Peyer's patch (tissue), 4 donors: ENCODE measurements around the gene TTLL8. TPM values are rescaled to one million over a fixed set of nuclear protein-coding genes. Genes with fewer than 3 reads are reported as not detected.
A peak's percentile ranks its signal among the peaks of the same experiment; 100 is the strongest.

Experiments
- DNase-seq, 3 donors: peaks; one replicate each; pipeline ENCODE4 v3.0.0-alpha.2; 2017 to 2019
- H3K27ac ChIP-seq, 4 donors: fragments of 200-600 bp; sonication (generic); one replicate each; pipeline ENCODE4 v1.5.1; 2016 to 2019
- H3K27me3 ChIP-seq, 2 donors: fragments of 200-600 bp; sonication (generic); one replicate each; pipeline ENCODE4 v1.5.1; 2019
- H3K36me3 ChIP-seq, 3 donors: fragments of 200-600 bp; sonication (generic); one replicate each; pipeline ENCODE4 v1.5.1; 2016 to 2019
- H3K4me1 ChIP-seq, 4 donors: fragments of 200-600 bp; sonication (generic); one replicate each; pipeline ENCODE4 v1.5.1; 2016 to 2019
- H3K4me3 ChIP-seq, 4 donors: fragments of 200-600 bp; sonication (generic); 1 replicate in 3 of 4; 2 replicates in 1 of 4; pipeline ENCODE4 v1.5.1; 2016 to 2019; ENCODE audit warnings: mild to moderate bottlenecking in 1 of 4
- H3K9me3 ChIP-seq, 4 donors: fragments of 200-600 bp; sonication (generic); one replicate each; pipeline ENCODE4 v1.5.1; 2016 to 2019; ENCODE audit warnings: mild to moderate bottlenecking in 1 of 4
- CTCF ChIP-seq, 6 experiments: fragments of 450-650 bp in 4 of 6; fragments of 200-600 bp in 2 of 6; sonication (generic) in 1 of 6; IDR thresholded peaks; one replicate each; pipeline ENCODE4 v1.5.1; 2017 to 2019; ENCODE audit warnings: antibody characterized with exemption in 6 of 6, mild to moderate bottlenecking in 3 of 6, moderate library complexity in 1 of 6
- POLR2A ChIP-seq, 2 donors: fragments of 450-650 bp; IDR thresholded peaks; one replicate each; pipeline ENCODE4 v1.5.1; 2017; ENCODE audit warnings: antibody characterized with exemption in 2 of 2, mild to moderate bottlenecking in 2 of 2, moderate library complexity in 2 of 2
- total RNA-seq, 4 donors: library from RNA; depleted of rRNA; stranded (reverse); fragments of >200 nt; gene quantifications; one replicate each; pipeline ENCODE4 v1.1.0, GENCODE V29; 2016

Gene TTLL8
- total RNA-seq, 4 donors from 2014 or later: not detected

DNA sequence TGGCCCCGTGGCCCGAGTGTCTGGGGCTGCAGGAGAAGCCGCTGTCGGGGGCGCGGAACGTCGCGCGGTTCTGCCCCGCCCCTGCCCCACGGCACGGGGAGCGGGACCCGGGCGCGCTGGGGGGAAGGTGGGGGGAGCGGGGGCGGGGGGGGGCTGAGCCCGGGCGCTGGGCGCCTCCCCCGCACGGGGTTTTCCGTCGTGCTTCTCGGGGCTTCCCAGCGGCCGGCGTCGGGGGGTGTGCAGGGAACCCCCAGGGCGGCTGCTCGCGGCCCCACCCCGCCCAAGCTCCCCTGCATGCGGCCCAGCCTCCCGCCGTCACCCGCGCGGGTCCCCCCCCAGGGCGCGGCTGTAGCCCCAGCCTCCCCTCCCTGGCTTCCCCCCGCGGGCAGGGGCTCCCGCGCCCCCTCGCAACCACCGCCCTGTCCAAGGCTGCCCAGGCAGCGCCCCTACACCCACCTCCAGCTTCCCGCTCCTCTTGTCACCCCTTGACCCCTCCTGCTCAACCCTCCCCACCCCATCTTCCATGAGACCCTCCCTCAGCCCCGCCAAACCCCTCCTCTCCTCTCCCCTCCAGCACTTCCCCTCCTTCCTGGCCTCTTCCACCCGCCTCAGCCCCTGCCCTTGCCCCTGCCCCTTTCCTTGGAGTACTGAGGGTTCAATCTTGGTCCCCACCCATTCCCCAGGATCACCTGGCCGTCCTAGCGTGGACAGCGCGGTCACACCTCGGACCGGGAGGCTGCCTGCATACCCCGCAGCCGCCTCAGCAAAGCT lies 47.2 kb downstream of the TTLL8 start:
- peak in 2 of 3 donors; percentile 40 to 44 for DNase-seq

DNA sequence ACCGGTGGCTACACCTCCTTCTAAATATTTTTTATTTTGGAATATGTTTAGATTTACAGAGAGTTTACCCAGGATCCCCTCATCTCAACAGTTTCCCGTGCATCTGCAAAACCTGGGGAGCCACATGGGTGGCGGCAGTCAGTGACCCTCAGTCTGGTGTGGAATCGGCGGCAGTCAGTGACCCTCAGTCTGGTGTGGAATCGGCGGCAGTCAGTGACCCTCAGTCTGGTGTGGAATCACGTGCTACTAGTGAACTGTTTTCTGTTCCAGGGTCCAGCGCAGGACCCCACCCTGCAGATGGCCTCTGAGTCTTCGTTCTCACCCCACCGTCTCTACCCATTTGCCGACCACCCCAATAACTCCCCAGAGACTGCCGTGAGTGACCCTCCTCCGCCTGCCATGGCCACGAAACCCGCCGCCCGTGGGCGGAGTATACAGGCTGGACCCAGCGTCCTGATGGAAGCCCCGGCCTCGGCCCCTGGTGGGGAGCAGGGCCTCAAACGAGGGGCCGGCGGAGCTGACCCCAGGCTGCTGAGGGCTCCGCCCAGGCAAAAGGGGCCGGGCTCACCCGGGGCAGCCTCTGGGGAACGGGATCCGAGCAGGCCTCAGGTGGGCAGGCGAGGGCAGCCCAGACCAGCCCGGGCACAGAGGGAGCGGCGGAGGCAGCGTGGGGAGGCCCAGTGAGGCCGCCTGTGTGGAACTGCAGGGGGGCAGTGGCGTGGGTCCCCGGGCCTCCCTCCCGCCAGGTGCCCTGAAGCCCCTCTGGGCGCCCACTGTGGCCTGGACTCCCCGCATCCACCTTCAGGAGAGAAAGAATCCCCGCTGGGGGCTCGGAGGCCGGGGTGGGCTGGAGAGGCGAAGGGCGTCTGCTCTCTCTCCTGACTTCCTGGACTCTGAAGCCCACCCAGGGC lies 48.1 kb downstream of the TTLL8 start:
- H3K27ac ChIP-seq: peak overlapping the region in 1 of 4 donors; percentile 44
- peak overlapping the region in 1 of 4 donors; percentile 40 for H3K4me3 ChIP-seq
- peaks cover 4 to 27% of the 10 kb centered on the region in 2 donors for H3K27me3 ChIP-seq
- peak in 2 of 3 donors; percentile 37 to 44 for DNase-seq
- H3K4me1 ChIP-seq: peaks cover 0 to 31% (median 18%) of the 10 kb centered on the region in 4 donors
- TF ChIP-seq POLR2A (IDR thresholded peaks at IDR 0.05) (no peak), CTCF (IDR thresholded peaks at IDR 0.05) (no peak)
- no peaks in the 10 kb centered on the region for H3K36me3 ChIP-seq
- H3K9me3 ChIP-seq: no peaks in the 10 kb centered on the region

More for the DNA sequence above, 47.2 kb downstream of the TTLL8 start:
- H3K4me3 ChIP-seq: peak overlapping the region in 2 of 4 donors; percentile 11 to 40
- TF ChIP-seq POLR2A (IDR thresholded peaks at IDR 0.05) (no peak), CTCF (IDR thresholded peaks at IDR 0.05) (no peak)
- peaks cover 0 to 30% (median 20%) of the 10 kb centered on the region in 4 donors for H3K4me1 ChIP-seq
- H3K27ac ChIP-seq: peak overlapping the region in 1 of 4 donors; percentile 44
- H3K9me3 ChIP-seq: no peaks in the 10 kb centered on the region
- H3K27me3 ChIP-seq: peaks cover 4 to 35% of the 10 kb centered on the region in 2 donors
- no peaks in the 10 kb centered on the region for H3K36me3 ChIP-seq

GRCh38 chr22:50009251-50009650 lies 48.8 kb downstream of the TTLL8 start:
- H3K9me3 ChIP-seq: no peaks in the 10 kb centered on the region
- TF ChIP-seq POLR2A (IDR thresholded peaks at IDR 0.05) (no peak), CTCF (IDR thresholded peaks at IDR 0.05) (no peak)
- H3K4me3 ChIP-seq: no peak overlapping the region
- H3K27me3 ChIP-seq: peaks cover 0 to 19% of the 10 kb centered on the region in 2 donors
- H3K36me3 ChIP-seq: no peaks in the 10 kb centered on the region
- peak in 2 of 3 donors; percentile 20 to 33 for DNase-seq
- H3K4me1 ChIP-seq: peaks cover 0 to 24% (median 11%) of the 10 kb centered on the region in 4 donors
- no peak overlapping the region for H3K27ac ChIP-seq

DNA sequence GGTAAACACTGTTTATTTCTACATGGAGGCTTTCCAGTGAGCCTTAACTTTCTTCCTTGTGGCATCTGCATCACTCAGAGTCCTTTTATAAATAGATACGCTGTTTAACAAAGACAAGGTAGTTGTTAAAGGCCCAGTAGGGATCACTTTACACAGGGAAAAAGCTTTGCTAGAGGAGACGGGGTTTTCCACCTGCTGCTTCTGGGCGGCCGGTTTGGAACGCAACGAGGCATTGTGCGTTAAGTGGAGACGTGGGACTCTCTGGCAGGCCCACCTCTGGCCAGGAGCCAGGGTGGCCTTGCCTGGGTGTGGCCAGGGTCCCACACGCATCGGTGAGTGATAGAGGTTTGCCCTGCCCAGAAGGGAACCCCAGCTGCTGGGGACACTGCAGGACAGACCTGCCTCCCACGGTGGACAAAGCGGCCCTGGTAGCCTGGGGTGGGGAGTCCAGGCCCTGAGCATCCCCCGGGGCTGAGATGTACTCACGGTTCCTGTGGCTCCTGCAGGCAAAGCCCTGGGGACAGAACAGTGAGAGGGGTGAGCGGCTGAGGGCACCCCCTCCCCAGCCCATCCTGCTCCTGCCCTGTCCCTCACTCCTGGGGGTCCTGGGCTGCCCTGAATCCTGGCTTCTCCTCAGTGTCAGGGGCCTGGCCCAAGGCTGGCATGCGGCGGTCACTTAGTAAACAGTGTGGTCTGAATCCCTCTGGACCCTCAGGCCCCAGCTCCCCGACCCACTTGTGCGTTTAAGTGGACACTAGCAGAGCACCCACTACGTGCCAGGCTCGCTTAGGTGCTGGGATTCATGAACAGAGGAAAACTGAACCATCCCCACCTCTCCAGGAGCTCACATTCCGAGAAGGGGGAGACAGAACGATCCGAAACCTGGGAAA lies 49.7 kb downstream of the TTLL8 start:
- H3K36me3 ChIP-seq: no peaks in the 10 kb centered on the region
- peaks cover 0 to 22% (median 10%) of the 10 kb centered on the region in 4 donors for H3K4me1 ChIP-seq
- DNase-seq: peak in 2 of 3 donors; percentile 39 to 47
- H3K9me3 ChIP-seq: no peaks in the 10 kb centered on the region
- no peak for TF ChIP-seq CTCF (IDR thresholded peaks at IDR 0.05)
- no peak for TF ChIP-seq POLR2A (IDR thresholded peaks at IDR 0.05)
- H3K27ac ChIP-seq: peak overlapping the region in 1 of 4 donors; percentile 92
- peaks cover 0 to 12% of the 10 kb centered on the region in 2 donors for H3K27me3 ChIP-seq
- H3K4me3 ChIP-seq: no peak overlapping the region
